Bone marrow (tissue), 2 donors: ENCODE data around the gene ALKBH2.
A peak's percentile ranks its signal among the peaks of the same experiment; 100 is the strongest.

ENCODE experiments used
- DNase-seq, 2 donors: peaks; one replicate each; lab custom pipeline; 2025; lab: John Stamatoyannopoulos, UW

ALKBH2 gene

DNA sequence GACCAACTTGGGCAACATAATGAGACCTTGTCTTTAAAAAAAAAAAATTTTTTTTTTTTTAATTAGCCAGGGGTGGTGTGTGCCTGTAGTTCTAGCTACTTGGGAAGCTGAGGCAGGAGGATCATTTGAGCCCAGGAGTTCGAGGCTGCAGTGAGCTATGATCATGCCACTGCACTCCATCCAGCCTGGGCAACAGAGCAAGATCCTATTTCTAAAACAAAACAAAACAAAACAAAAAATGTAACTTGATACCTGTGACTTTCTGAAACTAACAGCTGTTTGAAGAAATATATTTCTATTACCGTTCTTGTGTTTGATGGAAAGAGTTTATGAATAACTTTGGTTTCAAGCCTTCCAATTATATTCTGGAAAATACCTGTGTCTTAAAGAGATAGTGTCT, 21.4 kb upstream of the ALKBH2 start:
- DNase-seq = no peak

GRCh38 chr12:109113661-109114321, 20.5 kb upstream of the ALKBH2 start:
- DNase-seq = no peak

DNA sequence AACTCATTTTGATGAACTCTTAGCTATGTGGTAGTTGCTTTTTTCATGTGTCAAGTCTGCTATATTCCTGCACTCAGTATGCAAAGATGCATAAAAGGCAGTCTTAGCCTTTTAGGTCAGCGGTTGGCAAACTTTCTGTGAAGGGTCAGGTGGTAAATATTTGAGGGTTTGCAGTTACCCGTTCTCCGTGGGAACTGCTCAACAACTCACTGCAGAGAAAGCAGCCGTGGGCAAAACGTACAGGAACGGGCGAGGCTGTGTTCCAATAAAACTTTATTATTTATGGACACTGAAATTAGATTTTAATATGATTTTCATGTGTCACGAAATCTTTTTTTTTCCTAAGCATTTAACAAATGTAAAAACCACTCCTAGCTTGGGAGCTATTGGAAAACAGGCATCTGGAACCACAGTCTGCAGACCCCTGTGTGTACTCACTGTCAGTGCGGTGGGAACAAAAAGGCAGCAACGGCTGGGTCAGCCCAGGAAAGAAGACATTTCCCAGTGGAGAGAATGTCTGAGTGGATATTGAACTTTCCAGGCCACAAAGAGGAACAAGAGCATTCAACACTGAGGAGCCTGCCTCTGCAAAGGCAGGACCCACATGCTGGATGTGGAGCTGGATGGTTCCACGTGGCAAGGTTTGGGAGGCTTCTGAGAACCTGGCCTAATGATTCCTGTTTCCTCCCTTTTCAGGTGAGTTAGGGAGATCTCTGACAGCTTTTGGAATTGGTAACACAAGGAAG, 19.6 kb upstream of the ALKBH2 start:
- DNase-seq = no peak

- peak; percentile 6 to 51 for DNase-seq
Measured at GRCh38 chr12:109110988-109111495, 17.8 kb upstream of the ALKBH2 start.

GRCh38 chr12:109109746-109110350, 16.6 kb upstream of the ALKBH2 start:
- no peak for DNase-seq

DNA sequence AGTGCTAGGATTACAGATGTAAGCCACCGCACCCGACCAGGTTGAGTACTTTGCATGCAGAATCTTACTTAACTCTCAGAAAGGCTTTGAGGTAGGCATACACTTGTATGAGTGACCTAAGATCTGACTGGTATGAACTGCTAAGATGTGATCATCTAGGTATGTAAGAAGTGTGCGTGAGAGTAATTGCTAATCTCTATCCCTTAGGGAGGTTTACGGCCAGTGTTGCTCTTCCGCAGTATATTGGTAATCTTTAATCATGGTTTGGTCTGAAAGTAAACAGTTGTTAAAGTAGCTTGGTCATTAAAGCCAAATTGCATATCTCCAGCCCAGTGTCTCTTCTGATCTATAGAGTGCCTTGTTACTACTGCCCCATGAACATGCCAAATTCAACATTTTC, 11.9 kb upstream of the ALKBH2 start:
- no peak for DNase-seq

DNA sequence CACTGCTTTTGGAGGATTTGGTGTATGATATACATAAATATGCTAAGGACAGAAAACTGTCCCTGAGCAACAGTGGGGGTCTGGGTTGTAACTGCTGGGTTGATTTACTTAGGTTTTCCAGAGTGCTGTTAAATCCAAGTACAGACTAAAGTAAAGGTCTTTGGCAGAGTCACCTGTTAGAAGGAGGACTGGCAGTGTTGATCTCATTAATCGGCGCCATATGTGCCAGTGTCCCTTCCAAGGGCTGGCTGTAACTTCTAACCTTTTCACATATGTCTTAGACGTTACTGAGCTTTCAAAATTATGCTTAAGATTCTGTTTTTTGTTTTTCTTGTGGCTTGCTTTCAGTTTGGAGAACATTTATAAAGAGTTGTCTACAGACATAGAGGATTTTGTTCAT, 9.2 kb upstream of the ALKBH2 start:
- no peak for DNase-seq

DNA sequence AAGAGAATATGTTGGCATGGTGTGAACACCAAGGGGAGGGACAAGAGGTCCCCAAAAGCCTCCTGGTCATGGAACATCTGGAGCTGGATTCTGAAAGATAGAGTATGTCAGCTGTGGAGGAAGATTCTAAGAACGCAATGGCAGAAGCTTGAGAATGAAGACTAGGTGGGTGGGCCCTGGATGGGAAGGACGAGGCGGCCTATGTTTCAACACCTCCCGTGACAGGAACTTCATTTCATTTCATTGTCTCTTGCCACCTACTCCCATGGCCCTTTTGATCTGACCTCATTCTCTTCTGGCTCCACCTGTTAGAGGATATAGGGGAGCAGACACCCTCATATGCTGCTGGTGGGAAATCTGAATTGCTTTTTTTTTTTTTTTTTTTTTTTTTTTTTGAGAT, 7.5 kb upstream of the ALKBH2 start:
- no peak for DNase-seq

DNA sequence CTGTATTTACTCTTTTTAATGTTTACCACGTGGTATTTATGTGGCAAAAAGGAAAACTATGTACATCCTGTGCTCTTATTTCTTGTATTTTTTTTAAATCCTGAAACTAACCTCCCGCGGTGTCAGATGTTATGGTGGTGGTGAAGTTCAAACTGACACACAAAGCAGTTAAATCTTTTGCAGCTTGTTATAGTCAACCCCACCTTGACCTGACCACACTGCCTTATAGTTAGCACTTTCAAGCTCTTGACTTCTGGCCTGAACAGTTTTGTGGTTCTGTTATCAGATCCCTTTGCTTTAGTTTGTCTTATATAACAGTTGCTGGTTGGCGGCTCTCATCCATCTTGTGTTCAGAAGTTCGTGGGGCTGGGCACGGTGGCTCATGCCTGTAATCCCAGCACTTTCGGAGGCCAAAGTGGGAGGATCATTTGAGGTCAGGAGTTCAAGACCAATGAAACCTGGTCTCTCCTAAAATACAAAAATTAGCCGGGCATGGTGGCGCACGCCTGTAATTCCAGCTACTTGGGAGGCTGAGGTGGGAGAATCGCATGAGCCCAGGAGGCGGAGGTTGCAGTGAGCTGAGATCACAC, 6.3 kb upstream of the ALKBH2 start:
- DNase-seq = no peak

DNA sequence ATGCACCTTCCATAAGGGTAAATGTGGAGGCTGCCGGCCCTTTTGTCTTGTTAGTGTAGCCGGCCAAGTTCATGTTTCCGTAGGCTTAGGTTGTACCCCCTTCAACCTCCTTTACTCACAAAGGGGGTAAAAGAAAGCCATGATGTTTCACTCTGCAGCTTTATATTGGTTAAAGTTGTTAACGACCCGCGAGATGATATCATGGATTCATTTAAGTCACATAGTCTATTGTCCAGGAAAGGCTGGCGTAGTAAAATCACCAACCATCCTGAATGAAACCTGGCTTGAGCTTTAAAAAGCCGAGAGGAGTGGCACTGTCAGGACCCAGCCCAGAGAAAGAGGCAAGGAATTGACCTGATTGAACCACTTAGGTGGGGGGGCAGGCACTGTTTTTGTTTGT, 5.4 kb upstream of the ALKBH2 start:
- no peak for DNase-seq

GRCh38 chr12:109098183-109098604, 4.9 kb upstream of the ALKBH2 start:
- no peak for DNase-seq

DNA sequence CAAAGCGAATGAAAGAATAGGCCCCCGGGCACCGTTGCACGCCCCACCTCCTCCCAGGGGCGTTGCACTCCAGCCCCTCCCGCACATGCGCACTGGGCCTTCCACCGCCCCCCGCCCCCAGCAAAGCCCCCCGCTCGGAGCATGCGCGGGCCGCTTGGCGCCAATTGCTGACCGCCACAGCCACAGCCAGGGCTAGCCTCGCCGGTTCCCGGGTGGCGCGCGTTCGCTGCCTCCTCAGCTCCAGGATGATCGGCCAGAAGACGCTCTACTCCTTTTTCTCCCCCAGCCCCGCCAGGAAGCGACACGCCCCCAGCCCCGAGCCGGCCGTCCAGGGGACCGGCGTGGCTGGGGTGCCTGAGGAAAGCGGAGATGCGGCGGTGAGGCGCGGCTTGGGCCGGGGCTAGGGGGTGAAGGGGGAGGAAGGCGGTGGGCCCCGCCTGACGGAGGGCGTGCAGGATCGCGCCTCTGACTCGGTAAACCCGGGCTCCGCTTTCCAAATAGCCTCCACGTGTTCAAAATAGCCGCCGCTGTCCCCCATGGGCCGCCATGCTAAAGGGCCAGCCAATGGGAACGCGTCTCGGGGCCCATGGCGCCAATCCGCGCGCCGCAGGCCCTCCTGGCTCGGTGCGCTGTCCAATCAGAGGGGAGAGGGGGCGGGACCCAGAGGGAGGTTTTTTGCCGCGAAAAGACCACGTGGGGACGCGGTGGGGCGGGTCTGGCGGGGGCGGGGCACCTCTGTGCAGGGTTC, 4.3 kb upstream of the ALKBH2 start, which contains the start of gene UNG:
UNG (plus strand) TSS at position 163 of the 748 bp plus-strand sequence; CDS start at position 246, 83 bp downstream.
- DNase-seq = peak; percentile 79 to 89

DNA sequence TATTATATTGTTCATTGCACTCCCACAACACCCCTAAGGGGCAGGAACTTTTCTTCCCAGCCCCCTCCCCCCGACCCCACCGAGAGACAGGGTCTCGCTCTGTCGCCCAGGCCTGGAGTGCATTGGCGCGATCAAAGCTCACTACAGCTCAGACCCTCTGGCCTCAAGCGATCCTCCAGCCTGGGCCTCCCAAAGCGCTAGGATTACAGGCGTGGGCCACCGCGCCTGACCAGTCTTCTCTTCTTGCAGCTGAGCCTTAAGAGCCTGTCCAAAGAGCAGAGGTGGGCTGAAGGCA, 3.8 kb upstream of the ALKBH2 start:
- no peak for DNase-seq

GRCh38 chr12:109092497-109093021, 713 bp downstream of the ALKBH2 start:
- no peak for DNase-seq

GRCh38 chr12:109089683-109090082, 3.6 kb downstream of the ALKBH2 start:
- no peak for DNase-seq

DNA sequence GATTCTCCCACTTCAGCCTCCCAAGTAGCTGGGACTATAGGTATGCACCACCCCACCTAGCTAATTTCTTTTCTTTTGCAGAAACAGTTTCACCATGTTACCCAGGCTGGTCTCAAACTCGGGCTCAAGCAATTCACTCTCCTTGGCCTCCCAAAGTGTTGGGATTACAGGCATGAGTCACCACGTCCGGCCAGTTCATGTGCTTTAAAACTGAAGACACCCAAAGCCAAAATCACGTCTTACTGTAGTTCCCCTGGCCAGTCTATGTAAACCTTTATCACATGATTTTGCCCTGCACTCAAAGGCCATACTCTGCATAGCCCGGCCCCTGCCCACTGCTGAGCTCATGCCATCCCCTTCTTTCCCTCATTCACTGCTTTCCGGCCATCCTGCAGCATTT, 4.5 kb downstream of the ALKBH2 start:
- DNase-seq = no peak

GRCh38 chr12:109087250-109087649, 6.0 kb downstream of the ALKBH2 start:
- DNase-seq = no peak

GRCh38 chr12:109085590-109085989, 7.7 kb downstream of the ALKBH2 start:
- no peak for DNase-seq

- no peak for DNase-seq
Measured at GRCh38 chr12:109084425-109084824, 8.8 kb downstream of the ALKBH2 start.

DNA sequence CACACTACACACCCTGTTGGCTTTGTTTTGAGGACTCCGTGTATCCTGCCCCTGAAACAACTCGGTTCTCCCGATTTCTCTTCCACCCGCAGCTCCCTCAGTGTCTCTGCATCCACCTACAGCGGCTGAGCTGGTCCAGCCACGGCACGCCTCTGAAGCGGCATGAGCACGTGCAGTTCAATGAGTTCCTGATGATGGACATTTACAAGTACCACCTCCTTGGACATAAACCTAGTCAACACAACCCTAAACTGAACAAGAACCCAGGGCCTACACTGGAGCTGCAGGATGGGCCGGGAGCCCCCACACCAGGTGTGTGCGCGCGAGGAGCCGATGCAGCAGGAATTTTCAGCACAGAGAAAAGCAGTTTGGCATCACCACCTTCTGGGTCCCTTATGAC, 10.5 kb downstream of the ALKBH2 start:
- DNase-seq = no peak

GRCh38 chr12:109074866-109075265, 18.4 kb downstream of the ALKBH2 start:
- no peak for DNase-seq
